TTC549 (cell line): Measurements from ENCODE around the gene LMBR1L.
"Not testable (repeated sequence)": the region's sequence is repeated elsewhere in the genome, so short reads cannot be mapped to it uniquely, and the experiment has no call there.

ENCODE experiments used
- FAIRE-seq: peaks from 2 replicates; lab custom pipeline; 2012; peaks lifted over from hg19 to GRCh38; lab: Jason Lieb, UNC

Gene LMBR1L

DNA sequence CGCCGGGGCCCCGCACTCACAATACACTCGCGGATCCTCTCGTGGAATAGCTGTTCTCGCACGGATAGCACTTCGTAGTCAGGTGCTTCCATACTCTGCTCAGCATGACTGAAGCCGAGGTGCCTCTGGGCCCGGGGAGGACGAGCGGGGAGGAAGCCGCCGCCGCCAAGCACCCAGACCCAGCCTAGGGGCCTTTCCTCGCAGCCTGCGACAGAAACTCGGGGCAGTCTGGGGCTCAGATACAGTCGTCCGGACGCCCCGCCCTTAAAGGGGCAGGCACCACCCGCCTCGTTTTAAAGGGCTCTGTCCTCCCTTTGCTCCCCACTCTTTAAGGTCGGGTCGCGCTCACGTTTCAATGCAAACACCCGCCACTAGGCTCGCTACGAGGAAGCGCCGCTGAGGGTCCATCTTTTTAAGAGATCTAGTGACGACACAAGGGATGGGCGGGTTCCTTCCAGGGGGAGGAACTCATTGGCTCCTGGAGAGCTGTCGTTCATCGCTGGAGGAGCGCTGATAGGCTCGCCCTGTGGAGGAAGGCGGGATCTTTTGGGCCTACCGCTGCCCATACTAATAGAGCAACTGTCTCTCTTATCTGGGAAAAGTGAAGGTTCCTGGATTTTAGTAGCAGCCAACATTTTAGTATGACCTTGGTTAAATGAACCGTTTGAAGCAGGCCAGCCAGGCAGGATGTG is at the start of gene LMBR1L:
LMBR1L (minus strand) TSS at position 384 of the 692 bp plus-strand sequence; CDS start at position 92, 292 bp downstream.
- peak; percentile 95 for FAIRE-seq

DNA sequence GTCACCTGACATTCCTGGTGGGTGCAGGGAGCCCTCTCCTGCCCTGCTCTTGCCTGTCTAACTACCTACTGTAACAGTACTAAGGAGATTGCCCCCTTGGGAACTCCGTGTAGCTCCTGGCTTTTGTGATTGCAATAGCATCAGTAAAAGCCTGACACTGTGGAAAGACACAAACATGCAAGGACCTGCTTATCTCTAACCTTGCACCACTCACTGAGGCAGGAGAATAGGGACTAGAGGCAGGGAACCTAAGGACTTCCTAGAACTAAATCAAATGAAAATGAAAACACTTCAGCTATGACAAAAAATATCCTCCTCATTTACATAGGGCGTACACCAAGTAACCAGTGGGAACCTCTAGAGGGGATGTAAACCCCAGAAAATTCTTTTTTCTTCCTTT is 49.8 kb upstream of the LMBR1L start:
- FAIRE-seq, result no peak

- FAIRE-seq, result no peak
Measured at GRCh38 chr12:49154221-49154620, 43.6 kb upstream of the LMBR1L start.

- FAIRE-seq, result no peak
Measured at GRCh38 chr12:49147384-49147783, 36.7 kb upstream of the LMBR1L start.

GRCh38 chr12:49146406-49146805 is 35.8 kb upstream of the LMBR1L start:
- FAIRE-seq, result no peak

DNA sequence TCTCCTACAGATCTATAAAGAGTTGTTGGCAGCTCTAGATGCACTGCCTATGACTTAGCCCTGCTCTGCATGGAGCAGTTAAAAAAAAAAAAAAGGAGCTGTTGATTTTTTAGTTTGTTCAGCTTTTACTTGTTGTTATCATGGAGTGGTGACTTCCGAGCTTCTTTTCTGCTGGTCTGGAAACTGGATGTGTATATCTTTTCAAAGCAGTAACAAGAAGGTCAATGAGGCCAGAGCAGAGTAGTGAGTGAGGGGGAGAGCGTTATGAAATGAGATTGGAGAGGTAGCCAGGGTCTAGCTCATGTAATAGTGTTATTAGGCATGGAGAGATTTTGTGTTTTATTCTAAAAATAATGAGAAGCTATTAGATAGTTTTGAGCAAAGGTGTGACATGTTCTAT is 33.7 kb upstream of the LMBR1L start:
- no peak for FAIRE-seq

- FAIRE-seq, result no peak
Measured at GRCh38 chr12:49138999-49139398, 28.4 kb upstream of the LMBR1L start.

- no peak for FAIRE-seq
Measured at GRCh38 chr12:49138587-49138986, 27.9 kb upstream of the LMBR1L start.

- FAIRE-seq, result no peak
Measured at GRCh38 chr12:49137476-49137875, 26.8 kb upstream of the LMBR1L start.

- FAIRE-seq, result not testable (repeated sequence)
Measured at GRCh38 chr12:49136997-49137396, 26.4 kb upstream of the LMBR1L start.

DNA sequence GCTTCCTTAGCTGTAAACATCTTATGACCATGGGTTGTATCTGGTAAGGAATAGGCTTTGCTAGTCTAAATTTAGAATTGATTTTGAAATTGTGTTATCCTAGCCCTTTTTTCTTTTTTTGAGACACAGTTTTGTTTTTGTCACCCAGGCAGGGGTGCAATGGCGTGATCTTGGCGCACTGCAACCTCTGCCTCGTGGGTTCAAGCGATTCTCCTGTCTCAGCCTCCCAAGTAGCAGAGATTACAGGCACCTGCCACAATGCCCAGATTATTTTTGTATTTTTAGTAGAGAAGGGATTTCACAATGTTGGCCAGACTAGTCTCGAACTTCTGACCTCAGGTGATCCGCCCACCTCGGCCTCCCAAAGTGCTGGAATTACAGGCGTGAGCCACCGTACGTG is 22.9 kb upstream of the LMBR1L start:
- no peak for FAIRE-seq

DNA sequence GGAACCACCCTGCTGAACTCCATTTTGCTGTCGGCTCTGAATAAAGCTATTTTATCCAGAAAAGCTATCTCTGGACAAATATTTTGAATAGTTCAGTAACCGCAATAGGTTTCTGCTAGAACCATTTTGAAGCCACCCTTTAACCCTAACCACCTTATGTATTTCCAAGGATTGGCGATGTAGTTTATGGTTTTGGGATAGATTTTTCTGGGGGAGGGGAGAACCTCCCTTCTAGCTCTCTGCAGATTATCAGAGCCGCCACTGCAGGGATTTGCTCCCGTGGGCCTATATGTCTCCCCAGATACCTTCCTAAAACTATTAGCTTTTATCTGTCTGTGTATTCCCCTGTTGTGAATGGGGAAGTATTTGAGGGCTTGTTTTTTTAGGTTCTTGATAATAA is 22.4 kb upstream of the LMBR1L start:
- no peak for FAIRE-seq

GRCh38 chr12:49131894-49132461 is 21.3 kb upstream of the LMBR1L start:
- no peak for FAIRE-seq

DNA sequence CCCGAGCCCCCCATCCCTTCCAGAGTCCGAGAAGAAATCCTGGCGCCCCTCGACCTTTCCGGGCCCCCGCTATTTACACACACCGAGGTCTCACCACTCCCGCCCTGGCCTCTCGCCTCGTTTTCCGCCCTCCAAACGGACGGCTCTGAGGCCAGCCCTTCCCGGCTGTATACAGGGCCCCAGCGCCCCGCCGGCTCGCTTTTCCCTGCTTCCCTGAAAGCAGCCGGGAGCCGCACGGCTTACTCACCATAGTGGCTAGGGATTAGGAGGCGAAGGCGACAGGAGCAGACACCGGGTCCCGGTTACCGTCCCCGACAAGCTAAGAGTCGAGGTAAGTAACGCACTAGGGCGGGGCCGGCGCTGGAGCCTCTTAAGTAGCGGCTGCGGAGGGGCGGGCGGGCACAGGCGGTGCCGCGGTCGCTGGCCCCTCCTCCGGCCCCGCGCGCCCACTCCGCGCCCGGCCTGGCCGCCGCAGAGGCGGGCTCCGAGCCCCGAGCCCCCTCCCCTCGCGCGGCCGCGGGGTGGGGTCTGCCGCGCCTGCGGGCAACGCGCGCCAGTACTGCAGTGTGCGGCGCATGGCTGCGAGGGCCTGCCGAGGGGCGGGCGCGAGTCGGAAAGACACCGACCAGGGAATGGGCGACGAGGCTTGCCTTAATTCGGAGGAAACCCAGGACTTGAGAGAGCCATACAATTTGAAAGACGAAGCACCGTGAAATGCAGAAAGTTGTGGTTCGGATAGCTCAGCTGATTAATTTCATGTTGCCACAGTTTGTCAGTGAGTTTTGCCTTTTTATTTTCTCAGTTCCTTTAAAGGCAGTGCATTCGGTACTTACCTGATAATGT is 20.6 kb upstream of the LMBR1L start, which contains the start of gene TUBA1B:
TUBA1B (minus strand) TSS at position 345 of the 843 bp plus-strand sequence; CDS start at position 250, 95 bp downstream.
- FAIRE-seq, result no peak

GRCh38 chr12:49130151-49131050 is 19.8 kb upstream of the LMBR1L start:
- FAIRE-seq, result no peak

GRCh38 chr12:49129332-49130150 is 18.9 kb upstream of the LMBR1L start:
- FAIRE-seq, result no peak

GRCh38 chr12:49127971-49128370 is 17.3 kb upstream of the LMBR1L start:
- FAIRE-seq, result not testable (repeated sequence)

- FAIRE-seq, result no peak
Measured at GRCh38 chr12:49126852-49127763, 16.5 kb upstream of the LMBR1L start.

DNA sequence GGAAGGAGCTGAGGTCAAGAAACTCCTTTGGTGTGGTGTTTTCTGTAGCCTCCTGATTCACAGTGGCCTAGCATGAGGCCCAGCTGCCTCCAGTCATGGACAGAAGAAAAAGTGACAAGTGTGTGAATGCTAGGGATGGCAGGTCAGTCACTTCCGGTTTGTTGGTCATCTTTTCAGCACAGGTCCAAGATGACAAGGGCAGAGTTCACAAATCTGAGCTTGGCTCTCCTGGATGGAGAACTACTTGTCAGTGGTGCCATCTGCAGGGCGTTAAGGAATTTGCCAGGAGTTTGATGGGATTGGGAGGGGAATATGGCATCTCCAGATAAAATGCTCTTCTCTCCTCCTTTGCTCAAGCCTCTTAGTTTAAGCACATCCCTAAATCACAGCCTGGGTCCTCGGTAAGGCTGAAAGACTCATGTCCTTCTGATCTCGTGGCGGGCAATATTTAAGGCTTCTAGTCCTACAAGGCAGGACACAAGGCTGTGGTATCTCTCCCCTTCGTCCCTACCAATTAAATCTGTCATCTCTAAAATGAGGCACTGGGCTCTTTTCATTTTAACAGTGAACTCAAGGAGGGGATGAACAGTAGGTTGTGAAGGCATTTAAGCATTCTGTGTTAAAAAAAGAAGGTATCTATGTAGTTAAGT is 10.5 kb upstream of the LMBR1L start:
- peak; percentile 13 for FAIRE-seq

GRCh38 chr12:49111206-49111605 is 559 bp upstream of the LMBR1L start:
- FAIRE-seq, result no peak
